ENCODE data around the gene TRIM44. TPM values are rescaled to one million over a fixed set of nuclear protein-coding genes. Genes with fewer than 3 reads are reported as not detected.

Gene TRIM44
- total and polyA plus RNA-seq, 10 donors: 5.3 to 65.7 (median 48.5) TPM

GRCh38 chr11:35678471-35678870 is 15.9 kb downstream of the TRIM44 start:
- Histone ChIP-seq H3K36me3 (no peaks in the 10 kb centered on the region), H3K27me3 (replicated peaks in 1 of 7) (no peaks in the 10 kb centered on the region), H3K27ac (no peak overlapping the region), H3K4me1 (peaks cover 19 to 87% (median 43%) of the 10 kb centered on the region in 6 donors), H3K4me3 (no peak overlapping the region), H3K9me3 (no peaks in the 10 kb centered on the region)
- no peak for DNase-seq
- intact Hi-C loops (cut with DNase I; ENCODE audit: low total_unique reads): no loop called here
- 84 to 94% (median 86%) methylated on average over 4 of the region's 4 CpGs for WGBS, 5 donors
- TF ChIP-seq POLR2AphosphoS5 (IDR thresholded peaks at IDR 0.05): no peak

DNA sequence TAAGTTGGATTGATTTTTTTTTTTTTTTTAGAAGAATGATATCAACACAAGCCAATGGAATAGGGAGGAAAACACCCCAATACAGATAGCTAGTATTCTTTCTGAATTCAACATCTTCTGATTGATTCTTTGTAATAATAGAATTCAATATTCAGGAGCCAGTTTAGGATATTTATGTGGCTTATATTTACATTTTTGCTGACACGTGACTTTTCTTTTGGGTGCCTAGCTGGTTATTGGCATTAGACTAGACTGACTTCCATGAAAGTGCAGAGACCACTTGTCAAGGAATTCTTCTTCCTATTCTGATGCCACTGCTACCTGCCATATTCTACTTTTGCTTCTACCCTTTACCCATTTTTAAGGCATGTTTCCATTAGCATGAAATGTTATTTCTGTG is 16.4 kb downstream of the TRIM44 start:
- no peak overlapping the region for H3K27ac ChIP-seq
- peaks cover 23 to 87% (median 48%) of the 10 kb centered on the region in 6 donors for H3K4me1 ChIP-seq
- no peaks in the 10 kb centered on the region for H3K9me3 ChIP-seq
- DNase-seq: no peak
- TF ChIP-seq POLR2AphosphoS5 (IDR thresholded peaks at IDR 0.05) (no peak), CTCF (IDR thresholded peaks at IDR 0.05 in 8 of 11, conservative IDR thresholded peaks at IDR 0.05 in 3 of 11) (no peak), POLR2A (IDR thresholded peaks at IDR 0.05) (no peak)
- no peaks in the 10 kb centered on the region for H3K27me3 ChIP-seq (replicated peaks in 1 of 7)
- no peak overlapping the region for H3K4me3 ChIP-seq
- 95 to 100% (median 98%) methylated on average over 1 of the region's 1 CpG for WGBS, 5 donors
- no peaks in the 10 kb centered on the region for H3K36me3 ChIP-seq
- intact Hi-C loops (cut with DNase I; ENCODE audit: low total_unique reads): no loop called here

DNA sequence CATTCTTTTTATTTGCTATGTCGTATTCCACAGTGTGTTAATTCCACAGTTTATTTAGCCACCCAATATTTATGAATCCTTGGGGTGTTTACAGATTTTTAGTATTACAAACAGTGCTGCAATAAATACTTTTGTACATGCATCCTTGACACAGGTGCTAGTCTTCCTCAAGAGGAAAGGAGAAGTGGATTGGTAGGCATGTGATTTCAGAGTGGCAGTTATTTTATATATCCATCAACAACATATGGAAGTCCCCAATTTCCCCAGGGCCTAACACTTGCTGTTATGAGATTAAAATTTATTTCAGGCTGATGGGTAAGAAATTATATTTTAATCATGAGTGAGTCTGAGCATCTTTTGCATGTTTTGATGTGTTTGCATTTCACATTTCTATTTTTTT is 17.9 kb downstream of the TRIM44 start:
- Histone ChIP-seq H3K27ac (no peak overlapping the region), H3K27me3 (replicated peaks in 1 of 7) (no peaks in the 10 kb centered on the region), H3K36me3 (peaks cover 0 to 9% (median 3%) of the 10 kb centered on the region in 6 donors), H3K4me3 (no peak overlapping the region), H3K4me1 (peaks cover 23 to 84% (median 48%) of the 10 kb centered on the region in 6 donors), H3K9me3 (no peaks in the 10 kb centered on the region)
- TF ChIP-seq POLR2AphosphoS5 (IDR thresholded peaks at IDR 0.05): no peak
- no peak for TF ChIP-seq POLR2A (IDR thresholded peaks at IDR 0.05)
- TF ChIP-seq CTCF (IDR thresholded peaks at IDR 0.05 in 8 of 11, conservative IDR thresholded peaks at IDR 0.05 in 3 of 11): no peak
- WGBS, 5 donors: 90 to 98% (median 94%) methylated on average over 1 of the region's 1 CpG
- intact Hi-C loops (cut with DNase I; ENCODE audit: low total_unique reads): no loop called here
- DNase-seq: no peak

DNA sequence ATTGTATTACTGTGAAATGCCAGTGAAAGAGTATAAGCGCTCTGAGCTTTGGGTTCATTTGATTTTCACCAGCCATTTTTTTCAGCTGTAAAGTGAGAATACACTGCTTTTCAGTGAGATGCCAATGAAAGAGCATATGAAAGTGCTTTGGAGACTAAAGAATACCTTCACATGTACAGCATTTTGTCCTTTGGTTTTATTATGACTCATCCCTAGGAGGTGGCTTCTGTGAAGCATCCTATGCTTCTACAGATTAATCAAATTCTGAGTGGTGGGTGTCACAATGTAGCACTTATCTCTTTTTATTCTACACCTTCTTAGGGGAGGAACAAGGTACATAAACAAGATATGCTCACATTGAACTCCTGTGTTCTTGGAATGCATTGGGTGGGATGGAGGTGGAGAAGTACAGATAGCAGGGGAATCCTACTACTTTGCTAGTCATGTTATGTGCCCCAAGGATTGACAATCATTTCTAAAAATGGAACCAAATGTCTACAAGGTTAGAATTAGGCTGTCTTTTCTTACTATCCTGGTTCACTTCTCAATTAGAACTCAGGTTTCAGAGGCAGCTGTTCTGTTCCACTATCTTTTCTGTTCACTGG is 18.7 kb downstream of the TRIM44 start:
- 89 to 100% (median 98%) methylated on average over 1 of the region's 1 CpG for WGBS, 5 donors
- Histone ChIP-seq H3K4me3 (no peak overlapping the region), H3K27me3 (replicated peaks in 1 of 7) (no peaks in the 10 kb centered on the region), H3K4me1 (peaks cover 17 to 76% (median 40%) of the 10 kb centered on the region in 6 donors), H3K9me3 (no peaks in the 10 kb centered on the region), H3K36me3 (peaks cover 0 to 16% (median 10%) of the 10 kb centered on the region in 6 donors), H3K27ac (no peak overlapping the region)
- intact Hi-C loops (cut with DNase I; ENCODE audit: low total_unique reads): no loop called here
- TF ChIP-seq POLR2AphosphoS5 (IDR thresholded peaks at IDR 0.05): no peak
- TF ChIP-seq CTCF (IDR thresholded peaks at IDR 0.05 in 8 of 11, conservative IDR thresholded peaks at IDR 0.05 in 3 of 11): no peak
- no peak for TF ChIP-seq POLR2A (IDR thresholded peaks at IDR 0.05)
- DNase-seq: no peak

All from spleen (tissue), 11 donors.